GM12872 (cell line): ENCODE measurements around the gene CTCFL.

Source experiments
- CTCF ChIP-seq: IDR thresholded peaks from 3 replicates; pipeline ENCODE4 v1.5.1; 2011; ENCODE audit warnings: low read depth, mild to moderate bottlenecking, low read length, moderate library complexity; ENCODE audit not compliant: insufficient read depth

Gene CTCFL

GRCh38 chr20:57546956-57547649, 22.2 kb upstream of the CTCFL start:
- no peak for TF ChIP-seq CTCF

GRCh38 chr20:57545927-57546662, 21.2 kb upstream of the CTCFL start:
- no peak for TF ChIP-seq CTCF

DNA sequence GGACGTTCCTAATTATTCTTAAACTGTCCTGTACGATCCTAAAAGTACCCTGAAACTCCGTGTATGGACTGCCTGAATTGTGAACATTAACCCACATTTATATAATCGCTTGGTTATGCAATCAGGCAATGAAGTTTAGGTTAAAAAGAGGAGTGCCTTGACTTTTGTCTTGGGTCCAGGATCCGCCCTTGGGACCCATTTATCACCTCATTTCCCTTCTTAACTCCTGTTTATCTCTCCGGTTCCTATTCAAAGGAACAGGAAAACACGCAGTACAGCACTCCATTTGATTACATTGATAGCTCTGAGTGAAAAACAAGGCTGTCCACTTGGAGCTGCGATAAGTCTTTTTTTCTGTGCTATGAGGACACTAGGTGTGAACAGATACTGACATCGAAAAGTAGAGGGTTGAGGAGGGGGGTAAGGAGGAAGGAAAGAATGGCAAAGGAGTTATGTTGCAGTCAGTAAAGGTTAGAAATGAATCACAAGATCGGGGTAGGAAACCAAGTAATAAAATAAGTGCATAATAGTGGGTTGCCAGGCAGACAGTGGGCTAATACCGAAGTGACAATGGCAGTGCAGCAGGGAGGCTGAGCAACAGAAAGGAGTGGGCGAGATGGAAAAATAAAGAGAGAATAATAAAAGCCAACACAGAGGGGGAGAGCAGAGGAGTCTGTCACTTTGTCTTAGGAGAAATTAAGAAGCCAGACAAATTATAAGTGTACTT, 20.1 kb upstream of the CTCFL start:
- no peak for TF ChIP-seq CTCF

DNA sequence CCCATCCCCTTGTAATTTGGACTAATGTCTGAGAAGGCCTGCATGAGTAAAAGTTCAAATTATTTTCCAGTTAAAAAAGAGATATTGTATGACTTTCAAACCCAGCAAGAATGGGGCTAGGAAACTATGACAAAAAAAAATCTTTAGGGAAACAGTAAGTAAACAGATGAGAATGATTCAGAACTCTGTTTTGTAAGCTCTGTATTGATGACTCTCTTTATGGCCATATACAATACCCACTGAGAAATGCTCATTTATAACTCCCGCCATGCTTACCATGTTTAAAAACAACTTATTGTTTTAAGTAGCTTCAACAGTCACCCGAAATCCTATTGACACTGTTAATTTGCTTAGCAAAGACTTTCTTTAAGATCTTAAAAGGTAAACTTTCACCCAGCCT, 18.8 kb upstream of the CTCFL start:
- no peak for TF ChIP-seq CTCF

DNA sequence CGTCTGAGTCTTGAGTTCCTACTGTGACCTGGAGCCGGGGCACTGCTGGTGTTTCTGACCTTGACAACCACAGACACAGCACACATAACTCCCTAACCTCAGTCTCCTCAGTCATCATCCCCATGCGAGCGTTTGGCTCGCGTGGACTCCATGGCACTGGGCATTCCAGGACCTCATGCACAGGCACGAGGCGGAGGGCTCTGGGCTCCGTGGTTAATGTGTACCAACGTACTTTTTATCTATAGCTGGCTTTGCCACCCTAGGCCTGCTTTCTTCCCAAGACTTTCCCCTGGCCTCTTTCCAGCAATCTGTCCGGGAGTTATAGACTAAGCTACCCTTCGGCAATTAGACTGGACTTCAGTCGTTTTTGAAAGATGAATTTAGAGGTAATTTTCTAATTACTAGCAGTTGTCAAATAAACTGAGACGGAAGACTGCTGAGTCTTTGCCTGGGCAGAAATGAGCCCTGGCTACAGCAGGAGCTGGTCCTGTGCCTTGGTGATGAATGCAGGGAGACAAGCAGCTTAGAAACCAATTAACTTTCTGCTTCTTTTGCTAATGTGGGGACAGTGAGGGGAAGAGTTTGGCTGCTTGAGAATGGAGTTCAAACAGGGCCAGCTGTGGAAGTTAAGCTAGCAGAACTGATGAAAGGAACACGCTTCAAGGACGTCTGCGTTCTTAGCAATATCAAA, 16.1 kb upstream of the CTCFL start:
- TF ChIP-seq CTCF = no peak

DNA sequence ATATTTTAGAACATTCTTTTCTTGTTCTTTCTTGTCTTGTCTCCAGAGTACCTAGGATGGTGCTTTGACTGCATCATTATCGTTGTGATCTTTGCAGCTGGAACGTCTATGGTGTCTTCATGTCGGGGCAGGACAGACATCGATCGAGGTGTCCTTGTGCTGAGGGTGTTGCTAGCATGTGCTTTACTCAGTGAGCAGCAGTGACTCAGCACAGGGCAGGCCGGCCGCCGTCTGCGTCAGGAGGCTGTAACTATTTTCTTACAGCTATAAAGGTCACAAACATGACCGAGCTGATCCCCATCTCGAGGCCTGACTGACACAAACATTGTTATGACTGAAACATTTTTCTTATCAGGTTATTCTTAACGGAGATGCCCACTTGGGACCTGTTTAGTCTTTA, 14.9 kb upstream of the CTCFL start:
- TF ChIP-seq CTCF = no peak

DNA sequence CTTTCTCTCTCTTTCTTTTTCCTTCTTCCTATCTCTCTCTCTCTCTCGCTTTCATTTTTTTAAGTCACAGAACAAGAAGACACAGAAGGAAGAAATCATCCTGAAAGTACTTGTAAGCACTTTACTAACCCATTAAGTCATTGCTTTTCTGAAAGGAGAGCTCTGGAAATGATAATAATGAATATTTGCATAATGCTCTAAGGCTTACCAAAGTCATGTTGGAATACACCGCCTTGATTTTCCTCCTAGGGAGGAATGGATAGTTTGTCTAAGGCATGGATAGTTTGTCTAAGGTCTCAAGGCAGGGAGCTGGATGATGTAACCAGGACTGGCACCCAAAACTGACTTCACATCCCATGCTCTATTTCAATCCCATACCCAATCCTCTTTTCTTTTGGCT, 12.9 kb upstream of the CTCFL start:
- no peak for TF ChIP-seq CTCF
